CMK (cell line): ENCODE measurements around the gene SLC16A8.
"Not testable (repeated sequence)": the region's sequence is repeated elsewhere in the genome, so short reads cannot be mapped to it uniquely, and the experiment has no call there.

Experiments used
- DNase-seq: peaks from one replicate; pipeline ENCODE4 v3.0.0-alpha.2; 2010; ENCODE audit warnings: low read depth

The SLC16A8 gene

GRCh38 chr22:38086001-38086845, 2.2 kb upstream of the SLC16A8 start:
- DNase-seq: no peak

GRCh38 chr22:38085501-38085900, 1.5 kb upstream of the SLC16A8 start:
- DNase-seq: no peak

DNA sequence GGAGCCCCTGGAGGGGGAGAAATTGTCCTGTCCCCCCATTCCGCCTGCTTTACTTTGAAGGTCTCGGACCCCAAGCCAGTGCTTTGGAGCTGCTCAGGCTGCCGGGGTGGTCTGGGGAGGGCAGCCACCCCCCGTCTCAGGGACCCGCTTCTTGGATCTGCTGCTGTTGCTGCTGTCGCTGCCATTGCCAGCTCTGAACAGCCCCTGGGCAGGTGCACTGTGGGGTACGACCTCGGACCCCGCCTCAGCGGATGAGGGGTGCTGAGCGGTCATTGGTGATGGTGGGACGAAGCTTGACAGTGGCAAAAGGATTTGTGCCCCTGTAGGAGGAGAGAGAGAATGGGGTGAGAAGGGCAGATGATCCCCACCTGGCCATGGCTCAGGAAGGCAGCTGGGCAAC, 1.1 kb upstream of the SLC16A8 start:
- no peak for DNase-seq

DNA sequence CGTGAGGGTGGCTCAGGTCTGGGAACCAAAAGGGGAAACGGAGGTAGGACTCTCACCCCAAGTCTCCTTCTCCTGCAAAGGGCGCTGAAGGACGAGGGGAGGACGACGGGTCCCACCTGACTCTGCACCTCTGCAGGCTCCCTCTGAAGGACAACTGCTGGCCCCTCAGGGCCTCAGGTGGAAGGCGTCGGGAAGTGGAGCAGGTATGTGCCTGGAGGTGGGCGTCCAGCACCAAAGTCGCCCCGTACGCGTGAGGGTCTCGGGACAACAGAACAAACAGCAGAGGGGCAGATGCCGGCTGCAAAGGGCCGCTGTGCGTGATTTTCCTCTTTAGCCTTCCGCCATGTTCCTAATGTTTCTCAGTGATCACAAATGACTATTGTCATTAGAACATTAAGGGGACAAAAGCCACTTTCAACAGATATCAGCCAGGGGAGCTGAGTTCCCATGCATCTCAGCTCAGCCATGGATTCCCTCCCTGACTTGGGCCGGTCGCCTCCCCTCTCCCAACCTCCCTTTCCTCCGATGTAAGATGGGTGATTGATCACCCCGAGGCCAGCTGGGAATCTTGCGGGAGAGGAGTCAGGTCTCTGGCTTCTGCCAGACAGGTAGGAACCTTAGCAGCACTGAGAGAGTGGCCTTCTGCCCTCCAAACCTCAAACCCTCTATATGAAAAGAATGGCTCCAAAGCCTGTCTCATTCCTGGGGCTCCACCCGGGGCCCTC, 836 bp downstream of the SLC16A8 start:
- no peak for DNase-seq

- DNase-seq: no peak
Measured at GRCh38 chr22:38081941-38082828, 1.8 kb downstream of the SLC16A8 start.

- DNase-seq: no peak
Measured at GRCh38 chr22:38081636-38081940, 2.4 kb downstream of the SLC16A8 start.

DNA sequence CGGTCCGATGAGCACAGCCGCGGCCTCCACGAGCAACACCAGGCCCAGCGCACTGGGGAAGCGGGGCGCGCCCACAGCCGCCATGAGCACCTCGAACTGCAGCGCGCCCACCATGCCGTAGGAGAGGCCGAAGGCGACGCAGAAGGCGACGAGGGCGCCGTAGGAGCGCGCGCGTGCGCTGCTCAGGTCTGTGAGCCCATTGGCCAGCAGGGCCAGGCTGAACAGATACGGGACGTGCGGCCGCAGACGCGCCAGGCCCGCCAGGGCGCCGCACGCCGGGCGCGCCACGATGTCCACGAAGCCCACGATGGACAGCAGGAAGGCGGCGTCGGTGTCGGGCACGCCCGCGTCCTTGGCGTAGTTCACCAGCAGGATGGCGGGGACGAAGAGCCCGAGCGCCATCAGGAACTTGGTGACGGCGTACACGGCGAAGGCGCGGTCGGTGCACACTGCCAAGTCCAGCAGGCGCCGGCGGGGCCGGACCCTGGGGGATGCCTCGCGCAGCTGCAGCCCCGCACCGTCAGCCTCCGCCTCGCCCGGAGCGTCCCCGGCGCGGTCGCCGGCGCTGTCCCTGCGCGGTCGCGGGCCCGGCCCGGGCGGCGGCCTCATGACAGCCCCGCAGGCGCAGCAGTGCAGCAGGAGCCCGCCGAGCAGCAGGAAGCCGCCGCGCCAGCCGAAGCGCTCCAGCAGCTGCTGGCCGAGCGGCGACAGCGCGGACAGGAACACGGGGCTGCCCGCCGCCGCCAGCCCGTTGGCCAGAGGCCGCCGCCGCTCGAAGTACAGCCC, 2.9 kb downstream of the SLC16A8 start:
- DNase-seq: no peak

DNA sequence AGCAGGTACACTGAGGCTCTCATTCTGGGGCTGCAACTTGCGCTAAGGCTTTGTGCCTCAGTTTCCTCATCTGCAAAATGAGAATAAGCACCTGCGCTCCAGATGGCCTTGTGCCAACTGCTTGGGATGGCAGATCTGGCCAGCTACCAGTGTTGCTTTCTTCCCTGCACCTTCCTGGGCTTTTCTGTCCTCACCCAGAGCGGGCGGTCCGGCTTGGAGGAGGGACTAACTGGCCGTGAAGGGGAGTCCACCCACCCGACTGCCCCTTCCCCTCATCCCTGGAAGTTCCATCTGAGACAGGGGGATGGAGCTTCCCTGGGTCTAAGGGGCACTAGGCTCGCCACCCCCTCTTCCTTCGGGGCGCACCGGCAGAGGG, 3.5 kb downstream of the SLC16A8 start:
- DNase-seq: no peak

GRCh38 chr22:38079804-38080203, 4.2 kb downstream of the SLC16A8 start:
- no peak for DNase-seq

DNA sequence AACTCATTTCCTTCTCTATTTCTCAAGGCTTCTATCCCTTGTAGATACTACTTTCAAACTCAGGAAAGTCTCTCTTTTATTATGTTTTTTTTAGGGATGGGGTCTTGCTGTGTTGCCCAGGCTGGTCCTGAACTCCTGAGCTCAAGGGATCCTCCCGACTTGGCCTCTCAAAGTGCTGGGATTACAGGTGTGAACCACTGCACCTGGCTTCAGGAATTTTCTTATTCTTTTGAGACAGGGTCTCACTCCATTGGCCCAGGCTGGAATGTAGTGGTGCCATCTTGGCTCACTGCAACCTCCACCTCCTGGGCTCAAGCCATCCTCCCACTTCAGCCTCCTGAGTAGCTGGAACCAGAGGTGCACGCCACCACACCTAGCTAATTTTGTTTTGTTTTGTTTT, 4.8 kb downstream of the SLC16A8 start:
- not testable (repeated sequence) for DNase-seq

DNA sequence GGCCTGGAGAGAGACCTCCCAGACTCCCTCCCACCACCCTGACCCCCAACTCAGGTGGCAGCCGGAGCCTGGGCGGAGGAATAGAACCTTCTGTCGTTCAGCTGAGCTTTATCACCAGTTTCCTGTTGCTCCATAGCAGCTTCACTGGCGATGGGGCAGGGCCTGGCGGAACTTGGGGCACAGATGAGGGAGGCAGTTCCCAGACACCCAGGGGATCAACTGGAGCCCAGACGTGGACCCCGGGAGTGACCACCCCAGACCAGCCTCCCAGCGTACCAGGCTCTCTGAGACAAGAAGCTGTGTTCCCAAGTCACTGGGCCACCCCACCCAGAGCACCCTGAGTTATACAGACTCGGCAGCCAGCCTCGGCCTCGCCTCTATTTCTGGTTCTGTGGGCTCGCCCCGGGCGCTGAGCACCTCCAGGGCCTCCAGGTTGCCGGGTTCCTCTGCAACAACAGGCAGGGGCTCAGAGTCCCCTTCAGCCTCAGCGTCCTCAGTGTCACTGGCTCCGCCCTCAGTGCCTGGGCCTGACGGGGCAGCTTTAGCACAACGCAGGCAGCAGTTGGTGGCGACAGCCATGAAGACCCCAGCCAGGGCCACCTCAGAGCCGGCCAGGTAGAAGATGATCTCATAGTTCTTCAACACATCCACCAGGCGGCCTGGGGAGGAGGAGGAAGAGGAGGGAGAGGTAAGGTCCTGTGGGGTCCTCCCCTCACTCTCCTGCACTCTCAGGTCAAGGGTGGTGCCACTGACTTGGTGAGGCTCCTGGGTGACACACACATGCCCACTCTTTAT, 5.7 kb downstream of the SLC16A8 start:
- no peak for DNase-seq

DNA sequence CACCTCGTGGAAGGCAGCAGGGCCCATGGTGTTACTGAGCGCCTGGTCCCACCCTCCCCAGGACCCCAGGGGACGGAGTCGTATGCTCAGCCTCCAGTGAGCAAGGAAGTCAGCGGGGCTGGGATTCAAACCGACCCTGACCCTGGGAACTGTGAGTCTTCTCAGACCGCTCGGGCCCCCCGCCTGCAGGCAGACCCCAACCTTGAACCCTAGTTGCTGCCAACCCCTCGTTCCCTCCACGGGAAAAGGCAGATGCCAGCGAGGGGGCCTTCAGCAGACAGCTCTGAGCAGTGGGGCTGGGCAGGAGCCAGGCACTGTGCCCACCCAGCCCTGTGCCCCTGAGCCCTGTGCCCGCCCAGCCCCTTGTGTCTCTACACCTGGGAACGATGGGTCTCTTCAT, 6.4 kb downstream of the SLC16A8 start:
- DNase-seq: no peak

DNA sequence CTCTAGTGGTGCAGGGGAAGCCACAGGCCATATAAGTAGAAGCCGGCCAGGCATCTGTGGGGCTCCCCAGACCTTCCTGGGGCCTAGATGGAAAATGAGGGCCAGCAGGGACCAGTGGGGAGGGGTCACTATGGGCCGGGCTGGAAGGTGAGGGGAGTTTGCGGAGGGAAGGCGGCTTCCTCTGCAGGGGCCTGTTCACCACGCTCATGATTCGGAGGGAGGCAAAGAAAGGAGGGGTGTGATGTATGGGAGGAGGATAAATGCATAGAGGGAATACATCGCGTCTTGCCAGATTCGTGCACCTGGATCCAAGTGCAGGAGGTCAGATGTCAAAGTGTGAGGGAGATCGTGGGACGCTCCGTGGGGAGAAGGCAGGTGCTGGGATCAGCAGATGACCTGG, 6.9 kb downstream of the SLC16A8 start:
- no peak for DNase-seq

DNA sequence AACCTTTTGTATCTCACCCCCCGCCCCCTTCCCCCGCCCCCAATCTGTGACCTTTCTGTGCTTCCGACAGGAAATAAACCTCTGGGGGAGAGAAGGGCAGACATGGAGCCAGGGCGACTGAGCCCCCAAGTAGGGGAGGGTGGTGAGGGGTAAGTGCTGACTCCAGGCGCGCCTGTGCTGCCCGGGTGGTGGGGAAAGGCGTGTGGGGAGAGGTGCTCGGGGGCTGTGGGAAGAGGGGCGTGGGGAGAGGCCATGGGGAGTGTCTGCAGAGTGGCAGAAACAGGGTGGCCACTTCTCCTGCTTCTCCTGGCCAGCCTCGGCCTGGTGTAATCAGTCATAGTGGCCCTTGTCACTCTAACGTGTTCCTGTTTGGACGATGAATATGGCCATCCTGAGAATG, 8.0 kb downstream of the SLC16A8 start:
- DNase-seq: no peak

DNA sequence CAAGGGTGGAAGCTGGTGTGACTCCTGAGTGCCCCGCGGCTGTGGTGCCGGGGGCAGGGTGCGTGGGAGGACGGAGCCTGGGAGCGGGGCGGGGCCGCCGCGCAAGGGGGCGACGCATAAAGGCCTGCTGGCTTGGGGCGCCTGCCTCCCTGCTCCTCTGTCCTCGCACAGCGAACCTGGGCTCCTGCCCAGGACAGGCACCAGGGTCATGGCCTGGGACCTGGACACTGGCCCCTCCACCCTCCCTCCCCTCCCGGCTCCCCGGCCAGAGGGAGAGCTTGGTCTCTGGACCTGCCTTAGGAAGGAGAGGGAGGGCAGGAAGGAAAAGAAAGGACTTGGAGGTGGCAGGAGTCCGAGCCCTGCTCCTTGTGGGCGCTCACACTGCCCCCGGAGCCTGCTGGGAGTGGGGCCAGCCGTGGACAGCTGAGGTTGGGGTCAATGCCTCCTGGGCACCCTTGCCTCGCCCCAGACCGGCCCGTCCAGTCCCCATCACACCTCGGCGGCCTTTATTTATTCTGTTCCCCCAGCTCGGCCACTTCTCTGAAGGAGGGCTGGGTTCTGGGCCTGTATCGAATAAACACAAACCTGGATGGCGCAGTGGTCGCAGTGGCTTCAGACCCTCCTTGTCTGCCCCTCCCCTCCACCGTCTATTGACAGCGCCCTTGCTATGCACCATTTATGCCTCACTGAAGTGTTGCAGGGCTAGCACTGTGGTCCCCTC, 8.7 kb downstream of the SLC16A8 start:
- no peak for DNase-seq

- no peak for DNase-seq
Measured at GRCh38 chr22:38074181-38075104, 9.5 kb downstream of the SLC16A8 start.

DNA sequence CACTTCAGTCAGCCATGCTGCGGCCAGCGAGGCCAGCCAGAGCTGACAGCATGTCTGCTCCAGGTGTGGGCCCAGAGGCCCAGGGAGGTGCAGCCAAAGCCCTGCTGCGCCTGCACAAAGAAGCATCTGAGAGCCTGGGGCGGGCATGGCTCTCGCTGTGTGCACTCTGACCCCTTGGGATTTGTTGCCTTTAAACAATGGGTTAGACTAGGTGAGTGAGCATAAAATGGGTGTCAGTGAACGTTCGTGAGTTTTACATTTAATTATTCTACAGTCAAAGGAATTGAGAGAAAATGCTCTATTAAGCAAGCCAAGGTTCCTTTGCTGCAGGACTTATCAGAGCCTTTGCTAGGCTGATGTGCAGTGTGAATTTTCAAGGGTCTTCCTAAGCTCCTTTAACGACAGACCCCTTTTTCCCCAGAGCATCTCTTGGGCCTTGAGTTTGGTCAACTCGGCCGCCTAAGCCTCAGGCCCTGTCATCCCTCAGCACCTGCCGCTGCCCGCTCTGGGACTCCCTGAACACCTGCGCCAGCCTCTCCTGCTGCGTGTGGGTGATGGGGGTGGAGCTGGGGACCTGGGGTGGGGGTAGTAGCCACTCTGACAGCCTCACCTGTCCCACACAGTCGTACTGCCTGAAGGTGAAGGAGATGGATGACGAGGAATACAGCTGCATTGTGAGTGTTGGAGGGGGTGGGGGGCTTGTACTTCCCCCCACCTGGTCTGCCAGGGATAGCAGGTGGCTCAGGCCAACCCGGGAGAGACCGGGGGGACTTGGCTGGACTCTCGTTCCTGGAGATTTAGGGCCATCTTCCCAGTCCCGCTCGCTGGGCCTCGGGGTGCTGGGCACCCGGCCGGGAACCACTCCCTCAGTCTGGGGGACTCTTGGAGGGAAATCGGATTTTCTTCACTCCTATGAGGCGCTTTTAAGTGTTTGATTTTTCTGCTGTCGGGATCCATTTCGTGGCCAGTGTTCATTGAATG, 10.5 kb downstream of the SLC16A8 start:
- no peak for DNase-seq
